Type B pancreatic cell (in vitro differentiated cells): ENCODE results near the gene APBA1. TPM values are rescaled to one million over a fixed set of nuclear protein-coding genes. Genes with fewer than 3 reads are reported as not detected.

ENCODE experiments used
- DNase-seq: peaks from one replicate; pipeline ENCODE4 v3.0.0; 2021; ENCODE audit warnings: mixed read lengths; ENCODE audit not compliant: unreplicated experiment; ENCODE audit errors: extremely low spot score
- H3K27ac Mint-ChIP-seq: 2 replicates; pipeline ENCODE4 v1.8.0; 2021; ENCODE audit warnings: mild to moderate bottlenecking, mixed read lengths
- H3K27me3 Mint-ChIP-seq: 2 replicates; pipeline ENCODE4 v1.8.0; 2021; ENCODE audit warnings: mixed read lengths
- H3K36me3 Mint-ChIP-seq: 2 replicates; pipeline ENCODE4 v1.8.0; 2021; ENCODE audit warnings: mixed read lengths
- H3K4me1 Mint-ChIP-seq: one replicate; pipeline ENCODE4 v1.8.0; 2021; ENCODE audit warnings: mixed read lengths; ENCODE audit not compliant: unreplicated experiment
- H3K4me3 Mint-ChIP-seq: 2 replicates; pipeline ENCODE4 v1.8.0; 2021; ENCODE audit warnings: mild to moderate bottlenecking, mixed read lengths
- H3K9me3 Mint-ChIP-seq: 2 replicates; pipeline ENCODE4 v1.8.0; 2021; ENCODE audit warnings: mixed read lengths
- CTCF ChIP-seq: fragments of 200-600 bp; sonication (generic); conservative IDR thresholded peaks from 2 replicates; pipeline ENCODE4 v1.5.0; 2021; ENCODE audit warnings: antibody characterized with exemption, mild to moderate bottlenecking
- total RNA-seq: library from RNA; stranded (reverse); gene quantifications from 2 replicates; pipeline ENCODE4 v1.2.1, GENCODE V29; 2021; ENCODE audit warnings: low replicate concordance

Gene APBA1
- total RNA-seq, 1 donor from 2014 or later, result 6.3 TPM

GRCh38 chr9:69532396-69532795, 139.8 kb downstream of the APBA1 start:
- H3K27ac Mint-ChIP-seq, result no peak overlapping the region

GRCh38 chr9:69527454-69527853, 144.7 kb downstream of the APBA1 start:
- Mint-ChIP-seq H3K36me3 (no peaks in the 10 kb centered on the region), H3K9me3 (peaks cover 10% of the 10 kb centered on the region), H3K4me1 (no peaks in the 10 kb centered on the region), H3K27me3 (peaks cover 6% of the 10 kb centered on the region), H3K27ac (no peak overlapping the region), H3K4me3 (no peak overlapping the region)
- no peak for DNase-seq
- TF ChIP-seq CTCF, result no peak

More at GRCh38 chr9:69532396-69532795, 139.8 kb downstream of the APBA1 start:
- Mint-ChIP-seq H3K36me3 (no peaks in the 10 kb centered on the region), H3K9me3 (no peaks in the 10 kb centered on the region), H3K27me3 (peaks cover 30% of the 10 kb centered on the region), H3K4me3 (no peak overlapping the region), H3K4me1 (no peaks in the 10 kb centered on the region)
- no peak for TF ChIP-seq CTCF
- DNase-seq, result no peak

GRCh38 chr9:69526699-69527098, 145.5 kb downstream of the APBA1 start:
- no peak for TF ChIP-seq CTCF
- peaks cover 10% of the 10 kb centered on the region for H3K9me3 Mint-ChIP-seq
- H3K27ac Mint-ChIP-seq, result no peak overlapping the region
- peaks cover 5% of the 10 kb centered on the region for H3K27me3 Mint-ChIP-seq
- DNase-seq, result no peak
- no peaks in the 10 kb centered on the region for H3K4me1 Mint-ChIP-seq
- H3K36me3 Mint-ChIP-seq, result no peaks in the 10 kb centered on the region
- H3K4me3 Mint-ChIP-seq, result no peak overlapping the region

GRCh38 chr9:69519470-69520240, 152.5 kb downstream of the APBA1 start:
- Mint-ChIP-seq H3K27me3 (peaks cover 7% of the 10 kb centered on the region), H3K27ac (no peak overlapping the region), H3K36me3 (peaks cover 9% of the 10 kb centered on the region), H3K4me1 (no peaks in the 10 kb centered on the region), H3K9me3 (peaks cover 4% of the 10 kb centered on the region), H3K4me3 (no peak overlapping the region)
- TF ChIP-seq CTCF, result no peak
- DNase-seq, result no peak

GRCh38 chr9:69516353-69517322, 155.5 kb downstream of the APBA1 start:
- Mint-ChIP-seq H3K36me3 (peaks cover 9% of the 10 kb centered on the region), H3K27me3 (peaks cover 7% of the 10 kb centered on the region), H3K4me3 (no peak overlapping the region), H3K9me3 (peaks cover 4% of the 10 kb centered on the region), H3K27ac (no peak overlapping the region), H3K4me1 (peaks cover 7% of the 10 kb centered on the region)
- TF ChIP-seq CTCF, result no peak
- DNase-seq, result no peak
